HEK293 (cell line): Measurements from ENCODE around the gene DBX1.

ENCODE experiments used
- CTCF ChIA-PET: fragments of 350-600 bp; formaldehyde crosslinking; extraction: SDS; loops from one replicate; lab custom pipeline; 2021; ENCODE audit warnings: antibody characterized with exemption; lab: Yijun Ruan, JAX
- POLR2A ChIA-PET: fragments of 300-600 bp; formaldehyde crosslinking; extraction: SDS; loops from one replicate; lab custom pipeline; 2020; ENCODE audit warnings: antibody characterized with exemption, inconsistent platforms; lab: Yijun Ruan, JAX
- H3K27ac ChIP-seq: fragments of 200-500 bp; sonication (Bioruptor generic); 2 replicates; pipeline ENCODE4 v1.5.1; 2014; ENCODE audit warnings: low read depth, low read length, control low read depth, inconsistent platforms; ENCODE audit errors: extremely low read depth
- H3K36me3 ChIP-seq, 2 experiments: fragments of 200-500 bp in 1 of 2; sonication (Bioruptor generic) in 1 of 2; 1 replicate in 1 of 2; 2 replicates in 1 of 2; pipeline ENCODE4 v1.5.1; 2014 to 2017; ENCODE audit warnings: inconsistent platforms in 2 of 2, low read length in 2 of 2; ENCODE audit not compliant: control insufficient read depth in 2 of 2, insufficient read depth in 1 of 2
- H3K4me1 ChIP-seq: fragments of 200-500 bp; sonication (Bioruptor generic); 2 replicates; pipeline ENCODE4 v1.5.1; 2014; ENCODE audit warnings: mild to moderate bottlenecking, low read length, inconsistent platforms; ENCODE audit not compliant: control insufficient read depth, insufficient read depth
- H3K4me3 ChIP-seq: 2 replicates; pipeline ENCODE4 v1.5.1; 2011; ENCODE audit warnings: low read depth, mild to moderate bottlenecking, control low read depth, low read length, moderate library complexity
- H3K9me3 ChIP-seq: fragments of 200-500 bp; sonication (Bioruptor generic); 2 replicates; pipeline ENCODE4 v1.5.1; 2014; ENCODE audit warnings: low read depth, low read length, inconsistent platforms; ENCODE audit not compliant: control insufficient read depth, insufficient read depth
- CTCF ChIP-seq: fragments of 450-650 bp; formaldehyde crosslinking; IDR thresholded peaks from 2 replicates; pipeline ENCODE4 v1.5.1; 2016; ENCODE audit warnings: missing biosample characterization, missing genetic modification characterization
- EGR2 ChIP-seq: fragments of 450-650 bp; formaldehyde crosslinking; IDR thresholded peaks from 2 replicates; pipeline ENCODE4 v1.5.1; 2016; ENCODE audit warnings: low read depth, missing biosample characterization, missing genetic modification characterization
- KLF1 ChIP-seq: fragments of 450-650 bp; formaldehyde crosslinking; IDR thresholded peaks from 2 replicates; pipeline ENCODE4 v1.5.1; 2016; ENCODE audit warnings: missing biosample characterization, missing genetic modification characterization
- OSR2 ChIP-seq: fragments of 450-650 bp; formaldehyde crosslinking; IDR thresholded peaks from 2 replicates; pipeline ENCODE4 v1.5.1; 2016; ENCODE audit warnings: missing biosample characterization, missing genetic modification characterization
- PATZ1 ChIP-seq: fragments of 450-650 bp; formaldehyde crosslinking; IDR thresholded peaks from 2 replicates; pipeline ENCODE4 v1.5.1; 2016; ENCODE audit warnings: missing biosample characterization, missing genetic modification characterization
- REST ChIP-seq: fragments of 450-650 bp; formaldehyde crosslinking; IDR thresholded peaks from 2 replicates; pipeline ENCODE4 v1.5.1; 2016; ENCODE audit warnings: missing biosample characterization, missing genetic modification characterization
- SCRT1 ChIP-seq: fragments of 450-650 bp; formaldehyde crosslinking; IDR thresholded peaks from 2 replicates; pipeline ENCODE4 v1.5.1; 2016; ENCODE audit warnings: missing biosample characterization, missing genetic modification characterization, borderline replicate concordance
- SP7 ChIP-seq: fragments of 450-650 bp; formaldehyde crosslinking; IDR thresholded peaks from 2 replicates; pipeline ENCODE4 v1.5.1; 2016; ENCODE audit warnings: missing biosample characterization, missing genetic modification characterization
- TSHZ1 ChIP-seq: fragments of 450-650 bp; formaldehyde crosslinking; IDR thresholded peaks from 2 replicates; pipeline ENCODE4 v1.5.1; 2016; ENCODE audit warnings: missing biosample characterization, missing genetic modification characterization, borderline replicate concordance
- WT1 ChIP-seq: fragments of 450-650 bp; formaldehyde crosslinking; IDR thresholded peaks from 2 replicates; pipeline ENCODE4 v1.5.1; 2016; ENCODE audit warnings: missing biosample characterization, missing genetic modification characterization
- ZNF10 ChIP-seq: fragments of 450-650 bp; formaldehyde crosslinking; IDR thresholded peaks from 2 replicates; pipeline ENCODE4 v1.5.1; 2017; ENCODE audit warnings: missing biosample characterization, missing genetic modification characterization
- ZNF155 ChIP-seq: fragments of 450-650 bp; formaldehyde crosslinking; IDR thresholded peaks from 2 replicates; pipeline ENCODE4 v1.5.1; 2016; ENCODE audit warnings: missing biosample characterization, missing genetic modification characterization
- ZNF16 ChIP-seq: fragments of 450-650 bp; formaldehyde crosslinking; IDR thresholded peaks from 2 replicates; pipeline ENCODE4 v1.5.1; 2016; ENCODE audit warnings: low read depth, missing biosample characterization, missing genetic modification characterization
- ZNF488 ChIP-seq: fragments of 450-650 bp; formaldehyde crosslinking; IDR thresholded peaks from 2 replicates; pipeline ENCODE4 v1.5.1; 2016; ENCODE audit warnings: missing biosample characterization, missing genetic modification characterization
- ZNF529 ChIP-seq: fragments of 450-650 bp; formaldehyde crosslinking; IDR thresholded peaks from 2 replicates; pipeline ENCODE4 v1.5.1; 2017; ENCODE audit warnings: missing genetic modification characterization, missing biosample characterization; ENCODE audit not compliant: insufficient replicate concordance
- ZNF571 ChIP-seq: fragments of 450-650 bp; formaldehyde crosslinking; IDR thresholded peaks from 2 replicates; pipeline ENCODE4 v1.5.0; 2017; ENCODE audit warnings: missing biosample characterization, missing genetic modification characterization
- ZNF704 ChIP-seq: fragments of 450-650 bp; formaldehyde crosslinking; IDR thresholded peaks from 2 replicates; pipeline ENCODE4 v1.5.1; 2016; ENCODE audit warnings: missing biosample characterization, missing genetic modification characterization
- ZSCAN30 ChIP-seq: fragments of 450-650 bp; IDR thresholded peaks from 2 replicates; pipeline ENCODE4 v1.5.1; 2018; ENCODE audit warnings: missing biosample characterization, mild to moderate bottlenecking, missing genetic modification characterization, moderate library complexity
- ZSCAN4 ChIP-seq: fragments of 450-650 bp; formaldehyde crosslinking; IDR thresholded peaks from 2 replicates; pipeline ENCODE4 v1.5.1; 2017; ENCODE audit warnings: missing biosample characterization, missing genetic modification characterization

DBX1 gene

GRCh38 chr11:20110908-20111669 is 49.2 kb downstream of the DBX1 start (continued):
- TF ChIP-seq PATZ1 (0 out of 2 replicates have a peak, but pooled peaks have one; percentile 43), ZNF10 (tag by site-specific recombination) (peak; percentile 75), CTCF (peak; percentile 75), SCRT1 (tag by site-specific recombination) (peak; percentile 92), ZNF16 (tag by site-specific recombination) (no peak), ZNF529 (tag by site-specific recombination) (no peak), WT1 (tag by site-specific recombination) (peak; percentile 65; the same call in 1 of the 2 replicates), ZSCAN30 (tag by site-specific recombination) (0 out of 2 replicates have a peak, but pooled peaks have one; percentile 14), ZNF155 (no peak)

- ChIA-PET POLR2A (no interaction called here), CTCF (interaction anchor here (0.8 to 5.0 kb wide), 10 partner anchors 11 to 158 kb away, joined by 3 to 68 read pairs (median 4); no protein-coding TSS in a partner anchor)
- Histone ChIP-seq H3K4me3 (no peak overlapping the region), H3K27ac (no peak overlapping the region), H3K4me1 (peaks cover 3% of the 10 kb centered on the region; the same call in 1 of the 2 replicates), H3K9me3 (no peaks in the 10 kb centered on the region), H3K36me3 (peaks cover 0 to 28% of the 10 kb centered on the region in 2 experiments; a peak in 1 of 3 replicates)
- TF ChIP-seq SCRT1 (tag by site-specific recombination) (no peak), ZNF704 (tag by site-specific recombination) (no peak), ZNF488 (tag by site-specific recombination) (no peak), REST (tag by site-specific recombination) (no peak), SP7 (tag by site-specific recombination) (no peak), ZSCAN4 (tag by site-specific recombination) (no peak), ZNF571 (tag by site-specific recombination) (no peak), KLF1 (tag by site-specific recombination) (no peak), OSR2 (no peak), TSHZ1 (tag by site-specific recombination) (no peak), EGR2 (tag by site-specific recombination) (no peak)
Observed at GRCh38 chr11:20109731-20110445, 50.4 kb downstream of the DBX1 start.
